Mucosa of rectum (tissue), 2 donors: ENCODE measurements around the gene LRRTM1.

ENCODE experiments used
- H3K27ac ChIP-seq, 2 donors: one replicate each; pipeline ENCODE4 v1.7.0; 2013; ENCODE audit warnings: inconsistent platforms in 2 of 2, low read depth in 2 of 2, low read length in 2 of 2
- H3K27me3 ChIP-seq, 2 donors: one replicate each; pipeline ENCODE4 v1.7.0; 2013; ENCODE audit warnings: low read length in 2 of 2; ENCODE audit not compliant: control insufficient read depth in 2 of 2, insufficient read depth in 2 of 2
- H3K36me3 ChIP-seq, 2 donors: one replicate each; pipeline ENCODE4 v1.7.0; 2013; ENCODE audit warnings: low read length in 2 of 2; ENCODE audit not compliant: control insufficient read depth in 2 of 2, insufficient read depth in 2 of 2
- H3K4me1 ChIP-seq, 2 donors: one replicate each; pipeline ENCODE4 v1.7.0; 2013; ENCODE audit warnings: low read length in 2 of 2, mild to moderate bottlenecking in 1 of 2; ENCODE audit not compliant: control insufficient read depth in 2 of 2, insufficient read depth in 2 of 2
- H3K4me3 ChIP-seq, 2 donors: one replicate each; pipeline ENCODE4 v1.7.0; 2013; ENCODE audit warnings: low read length in 2 of 2
- H3K9ac ChIP-seq, 2 donors: one replicate each; pipeline ENCODE4 v1.7.0; 2013; ENCODE audit warnings: low read length in 2 of 2, low read depth in 1 of 2, mild to moderate bottlenecking in 1 of 2
- H3K9me3 ChIP-seq, 2 donors: one replicate each; pipeline ENCODE4 v1.7.0; 2013; ENCODE audit warnings: low read length in 2 of 2; ENCODE audit not compliant: control insufficient read depth in 2 of 2
- donor health status: healthy.
- donor health status: Normal muscosa, but diverticular disease.

Gene LRRTM1

DNA sequence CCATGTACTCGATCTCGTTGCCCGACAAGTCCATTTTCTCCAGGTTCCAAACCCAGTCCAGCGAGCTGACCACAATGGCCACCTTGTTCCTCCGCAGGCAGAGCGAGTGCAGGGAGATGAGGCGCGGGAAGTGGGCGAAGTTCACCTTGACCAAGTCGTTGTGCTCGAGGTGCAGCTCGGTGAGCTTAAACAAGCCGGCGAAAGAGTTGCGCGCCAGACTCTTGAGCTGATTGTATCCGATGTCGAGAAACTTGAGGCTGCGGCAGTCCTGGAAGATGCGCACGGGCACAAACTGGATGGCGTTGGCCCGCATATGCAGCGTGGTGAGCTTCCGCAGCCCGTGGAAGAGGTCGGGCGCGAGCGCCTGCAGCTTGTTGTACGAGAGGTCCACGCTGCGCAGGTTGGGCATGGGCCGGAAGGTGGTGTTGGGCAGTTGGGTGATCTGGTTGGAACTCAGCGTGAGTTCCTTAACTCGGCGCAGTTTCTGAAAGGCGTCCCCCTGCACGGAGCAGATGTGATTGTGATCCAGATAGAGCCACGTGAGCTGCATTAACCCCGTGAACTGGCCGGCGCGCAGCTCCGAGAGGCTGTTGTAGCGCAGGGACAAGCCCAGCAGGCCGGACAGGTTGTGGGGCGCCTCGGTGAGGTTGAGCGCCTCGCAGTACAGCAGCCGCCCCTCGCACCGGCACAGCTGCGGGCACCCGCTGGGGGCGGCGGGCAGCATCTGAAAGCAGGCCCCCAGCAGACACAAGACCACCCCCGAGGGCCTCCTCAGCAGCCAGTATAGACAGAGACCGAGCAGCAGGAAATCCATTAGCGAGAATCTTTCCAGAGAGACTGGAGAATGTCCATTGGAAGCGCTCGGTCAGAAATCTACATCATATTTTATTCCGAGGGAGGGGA, 1.3 kb downstream of the LRRTM1 start:
- no peaks in the 10 kb centered on the region for H3K36me3 ChIP-seq
- no peaks in the 10 kb centered on the region for H3K9me3 ChIP-seq
- no peaks in the 10 kb centered on the region for H3K4me1 ChIP-seq
- H3K27ac ChIP-seq: no peak overlapping the region
- peaks cover 36 to 41% of the 10 kb centered on the region in 2 donors for H3K27me3 ChIP-seq
- H3K9ac ChIP-seq: no peak overlapping the region
- peak overlapping the region; percentile 37 to 43 for H3K4me3 ChIP-seq

DNA sequence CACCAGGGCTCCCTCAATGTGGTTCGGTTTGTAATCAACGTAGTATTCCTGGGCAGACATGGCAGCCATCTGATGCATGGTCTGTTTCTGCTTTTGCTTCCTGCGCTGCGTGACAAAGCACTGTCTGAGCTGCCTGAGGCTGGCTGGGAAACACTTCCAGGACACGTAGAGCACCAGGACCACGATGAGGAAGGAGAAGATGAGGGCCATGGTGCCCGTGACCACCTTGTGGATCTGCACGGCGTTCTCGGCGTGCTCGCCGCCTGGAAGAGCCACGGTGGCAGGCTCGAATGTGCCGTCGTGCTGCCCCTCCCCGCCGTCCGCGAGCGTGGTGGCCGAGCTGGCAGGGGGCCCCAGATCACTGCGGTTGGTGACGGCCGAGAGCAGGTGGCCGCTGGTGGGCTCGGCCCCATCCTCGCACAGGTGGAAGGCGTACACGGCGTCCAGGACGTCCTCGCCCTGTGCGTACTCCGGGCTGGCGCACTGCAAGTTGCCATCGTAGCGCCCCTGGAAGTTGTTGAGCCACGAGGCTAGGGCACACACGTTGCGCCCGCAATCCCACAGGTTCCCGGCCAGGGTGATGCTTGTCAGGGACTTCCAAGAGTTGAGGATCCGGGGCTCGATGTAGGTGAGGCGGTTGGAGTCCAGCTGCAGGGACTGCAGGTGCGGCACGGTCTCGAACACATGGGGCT, 2.1 kb downstream of the LRRTM1 start:
- H3K9me3 ChIP-seq: no peaks in the 10 kb centered on the region
- H3K9ac ChIP-seq: no peak overlapping the region
- H3K27ac ChIP-seq: no peak overlapping the region
- no peaks in the 10 kb centered on the region for H3K4me1 ChIP-seq
- H3K4me3 ChIP-seq: peak overlapping the region; percentile 1 to 22
- peaks cover 36 to 41% of the 10 kb centered on the region in 2 donors for H3K27me3 ChIP-seq
- no peaks in the 10 kb centered on the region for H3K36me3 ChIP-seq

DNA sequence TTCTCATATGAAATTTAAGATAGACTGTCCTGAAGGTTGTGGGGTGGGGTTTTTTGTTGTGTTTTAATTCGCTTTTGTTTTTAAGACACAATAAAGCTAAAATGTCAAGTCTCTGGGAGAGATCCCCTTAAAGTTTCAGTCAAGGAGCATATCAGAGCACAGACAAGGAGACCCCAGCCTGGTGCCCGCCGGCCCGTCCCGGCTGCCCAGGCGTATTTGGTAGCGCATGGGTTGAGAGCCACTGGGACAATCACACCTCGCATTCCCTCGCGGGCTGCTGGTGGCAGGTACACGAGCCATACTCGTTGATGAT, 2.6 kb downstream of the LRRTM1 start:
- Histone ChIP-seq H3K4me1 (no peaks in the 10 kb centered on the region), H3K27me3 (peaks cover 36 to 41% of the 10 kb centered on the region in 2 donors), H3K36me3 (no peaks in the 10 kb centered on the region), H3K4me3 (no peak overlapping the region), H3K9ac (no peak overlapping the region), H3K27ac (no peak overlapping the region), H3K9me3 (no peaks in the 10 kb centered on the region)

DNA sequence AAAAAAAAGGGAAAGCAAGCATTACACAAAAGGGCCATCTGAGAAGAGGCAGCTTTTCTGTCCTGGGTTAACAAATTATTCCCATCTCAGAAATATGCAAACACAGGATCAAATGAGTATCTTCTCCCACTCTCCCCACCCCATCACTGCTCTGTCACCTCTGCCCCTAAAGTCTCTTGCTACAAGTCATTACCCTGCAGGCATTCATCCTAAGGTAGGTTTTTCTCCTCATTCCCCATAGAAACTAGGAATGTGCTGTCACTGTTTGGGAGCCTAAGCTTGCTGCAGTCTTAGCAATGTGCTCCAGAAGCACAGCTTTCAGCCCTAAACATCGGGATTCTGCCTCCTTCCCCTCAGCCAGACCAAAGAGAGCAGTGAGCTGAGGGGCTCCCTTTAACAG, 3.6 kb downstream of the LRRTM1 start:
- H3K36me3 ChIP-seq: no peaks in the 10 kb centered on the region
- no peak overlapping the region for H3K4me3 ChIP-seq
- no peak overlapping the region for H3K27ac ChIP-seq
- H3K9ac ChIP-seq: no peak overlapping the region
- peaks cover 35 to 41% of the 10 kb centered on the region in 2 donors for H3K27me3 ChIP-seq
- H3K4me1 ChIP-seq: no peaks in the 10 kb centered on the region
- H3K9me3 ChIP-seq: no peaks in the 10 kb centered on the region

GRCh38 chr2:80300346-80300745, 4.2 kb downstream of the LRRTM1 start:
- Histone ChIP-seq H3K27me3 (peaks cover 30 to 37% of the 10 kb centered on the region in 2 donors), H3K9ac (no peak overlapping the region), H3K27ac (no peak overlapping the region)

GRCh38 chr2:80299661-80300060, 4.9 kb downstream of the LRRTM1 start:
- H3K36me3 ChIP-seq: no peaks in the 10 kb centered on the region
- no peak overlapping the region for H3K4me3 ChIP-seq
- H3K27ac ChIP-seq: no peak overlapping the region
- H3K4me1 ChIP-seq: no peaks in the 10 kb centered on the region
- no peaks in the 10 kb centered on the region for H3K9me3 ChIP-seq
- no peak overlapping the region for H3K9ac ChIP-seq
- H3K27me3 ChIP-seq: peaks cover 26 to 31% of the 10 kb centered on the region in 2 donors

More at GRCh38 chr2:80300346-80300745, 4.2 kb downstream of the LRRTM1 start:
- Histone ChIP-seq H3K36me3 (no peaks in the 10 kb centered on the region), H3K9me3 (no peaks in the 10 kb centered on the region), H3K4me3 (no peak overlapping the region), H3K4me1 (no peaks in the 10 kb centered on the region)

GRCh38 chr2:80298954-80299353, 5.6 kb downstream of the LRRTM1 start:
- no peaks in the 10 kb centered on the region for H3K4me1 ChIP-seq
- H3K9ac ChIP-seq: no peak overlapping the region
- H3K27me3 ChIP-seq: peaks cover 24 to 25% of the 10 kb centered on the region in 2 donors
- H3K27ac ChIP-seq: no peak overlapping the region
- H3K36me3 ChIP-seq: no peaks in the 10 kb centered on the region
- H3K4me3 ChIP-seq: no peak overlapping the region
- no peaks in the 10 kb centered on the region for H3K9me3 ChIP-seq

DNA sequence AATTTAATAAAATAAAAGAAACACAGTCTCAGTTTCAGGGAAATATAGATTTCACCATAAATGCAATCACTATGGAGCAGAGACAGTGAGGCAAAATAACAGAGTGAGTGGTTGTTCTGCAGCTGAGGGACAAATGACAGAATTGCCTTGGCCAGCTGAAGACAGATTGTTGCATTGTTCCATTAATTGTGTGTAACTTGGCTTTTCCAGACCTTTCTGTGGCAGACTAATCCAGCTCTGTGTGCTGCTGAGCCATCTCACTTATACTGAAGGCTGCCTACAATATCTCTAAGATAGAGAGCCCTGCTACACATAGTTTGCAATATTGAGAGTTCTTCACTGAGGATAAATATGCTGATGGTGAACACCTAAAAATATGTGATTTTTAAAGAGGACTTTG, 11.5 kb downstream of the LRRTM1 start:
- Histone ChIP-seq H3K36me3 (no peaks in the 10 kb centered on the region), H3K27ac (no peak overlapping the region), H3K27me3 (no peaks in the 10 kb centered on the region), H3K4me3 (no peak overlapping the region), H3K9ac (no peak overlapping the region), H3K4me1 (no peaks in the 10 kb centered on the region), H3K9me3 (no peaks in the 10 kb centered on the region)

DNA sequence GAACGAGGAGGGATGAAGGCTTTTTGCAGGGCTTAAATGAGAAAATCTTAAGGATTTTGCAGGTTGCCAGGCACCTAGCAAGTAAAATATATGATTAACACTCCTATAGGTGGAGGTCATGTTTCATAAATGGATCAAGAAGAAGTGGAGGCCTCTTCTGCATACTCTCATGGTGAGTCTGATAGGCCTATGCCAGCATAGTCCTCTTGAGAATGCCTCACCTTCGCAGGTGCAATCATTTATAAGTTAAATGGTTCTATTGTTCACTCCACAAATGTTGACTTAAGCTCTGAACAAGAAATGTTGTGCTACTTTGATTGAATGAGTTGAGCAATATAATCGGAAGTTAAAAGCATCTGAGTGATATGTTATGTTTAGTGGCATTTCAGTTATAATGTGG, 12.1 kb downstream of the LRRTM1 start:
- no peak overlapping the region for H3K9ac ChIP-seq
- no peaks in the 10 kb centered on the region for H3K36me3 ChIP-seq
- H3K4me3 ChIP-seq: no peak overlapping the region
- no peaks in the 10 kb centered on the region for H3K27me3 ChIP-seq
- H3K27ac ChIP-seq: no peak overlapping the region
- no peaks in the 10 kb centered on the region for H3K9me3 ChIP-seq
- H3K4me1 ChIP-seq: no peaks in the 10 kb centered on the region

GRCh38 chr2:80291656-80292055, 12.9 kb downstream of the LRRTM1 start:
- Histone ChIP-seq H3K27ac (no peak overlapping the region), H3K36me3 (no peaks in the 10 kb centered on the region), H3K4me3 (no peak overlapping the region), H3K9me3 (no peaks in the 10 kb centered on the region), H3K4me1 (no peaks in the 10 kb centered on the region), H3K9ac (no peak overlapping the region), H3K27me3 (no peaks in the 10 kb centered on the region)
